IMR-90 (cell line): ENCODE results near the gene NPHP4. TPM values are rescaled to one million over a fixed set of nuclear protein-coding genes. Genes with fewer than 3 reads are reported as not detected.

Source experiments
- ATAC-seq: fragments of 200-7000 bp; cut with Tn5 transposase; 2 replicates; pipeline ENCODE4 v1.9.1; 2020; ENCODE audit warnings: low read depth, mild to moderate bottlenecking, moderate library complexity
- BruUV-seq: library from RNA; stranded (reverse); fragments of 400-500 nt; replicated peaks from 2 replicates; lab custom pipeline; 2021; lab: Mats Ljungman, UMichigan
- CTCF ChIA-PET: fragments of 300-600 bp; formaldehyde crosslinking; extraction: SDS; loops from one replicate; lab custom pipeline; 2021; ENCODE audit warnings: antibody characterized with exemption; lab: Yijun Ruan, JAX
- POLR2A ChIA-PET: fragments of 300-600 bp; sonication (Branson Sonifier 250); formaldehyde crosslinking; loops from one replicate; lab custom pipeline; 2022; ENCODE audit warnings: antibody characterized with exemption; ENCODE audit not compliant: unreplicated experiment; lab: Charles Lee
- DNase-seq: peaks from one replicate; pipeline ENCODE4 v3.0.0; 2013
- H2AFZ ChIP-seq: replicated peaks from 2 replicates; pipeline ENCODE3; 2013; ENCODE audit warnings: low read length, mild to moderate bottlenecking; ENCODE audit not compliant: poor library complexity
- H2AK5ac ChIP-seq: 2 replicates; pipeline ENCODE4 v1.6.1; 2013; ENCODE audit warnings: low read depth, low read length, inconsistent platforms
- H2AK9ac ChIP-seq: replicated peaks from 2 replicates; pipeline ENCODE3; 2013; ENCODE audit warnings: mild to moderate bottlenecking, low read depth, low read length, moderate library complexity; ENCODE audit not compliant: poor library complexity
- H2BK120ac ChIP-seq: 2 replicates; pipeline ENCODE4 v1.6.1; 2013; ENCODE audit warnings: low read depth, low read length, inconsistent platforms
- H2BK15ac ChIP-seq: 3 replicates; pipeline ENCODE4 v1.6.1; 2013; ENCODE audit warnings: low read depth, low read length, inconsistent platforms
- H2BK20ac ChIP-seq: 2 replicates; pipeline ENCODE4 v1.6.1; 2013; ENCODE audit warnings: low read depth, mild to moderate bottlenecking, inconsistent platforms, low read length, moderate library complexity
- H2BK5ac ChIP-seq: 2 replicates; pipeline ENCODE4 v1.6.1; 2013; ENCODE audit warnings: mild to moderate bottlenecking, low read depth, low read length, inconsistent platforms; ENCODE audit not compliant: poor library complexity, severe bottlenecking
- H3K14ac ChIP-seq: replicated peaks from 2 replicates; pipeline ENCODE4 v1.6.1; 2013; ENCODE audit warnings: low read depth, low read length, inconsistent platforms
- H3K18ac ChIP-seq: 2 replicates; pipeline ENCODE4 v1.6.1; 2013; ENCODE audit warnings: low read depth, low read length, control low read depth
- H3K23ac ChIP-seq: 2 replicates; pipeline ENCODE4 v1.6.1; 2013; ENCODE audit warnings: low read depth, low read length, inconsistent platforms
- H3K27ac ChIP-seq: 2 replicates; pipeline ENCODE4 v1.5.1; 2013; ENCODE audit warnings: mild to moderate bottlenecking, control low read depth, low read length; ENCODE audit not compliant: insufficient read depth
- H3K27me3 ChIP-seq: 2 replicates; pipeline ENCODE4 v1.6.1; 2013; ENCODE audit warnings: low read length; ENCODE audit not compliant: control insufficient read depth, insufficient read depth
- H3K36me3 ChIP-seq: 2 replicates; pipeline ENCODE4 v1.6.1; 2013; ENCODE audit warnings: low read length, mixed read lengths; ENCODE audit not compliant: control insufficient read depth, insufficient read depth
- H3K4ac ChIP-seq: 2 replicates; pipeline ENCODE4 v1.6.1; 2013; ENCODE audit warnings: low read depth, low read length, inconsistent platforms
- H3K4me1 ChIP-seq: 2 replicates; pipeline ENCODE4 v1.6.1; 2013; ENCODE audit warnings: low read length, mixed read lengths; ENCODE audit not compliant: control insufficient read depth, insufficient read depth
- H3K4me2 ChIP-seq: 2 replicates; pipeline ENCODE4 v1.6.1; 2013; ENCODE audit warnings: low read depth, mild to moderate bottlenecking, control low read depth, low read length, moderate library complexity
- H3K4me3 ChIP-seq: 2 replicates; pipeline ENCODE4 v1.5.1; 2013; ENCODE audit warnings: low read depth, mild to moderate bottlenecking, control low read depth, low read length, moderate library complexity; ENCODE audit not compliant: insufficient read depth
- H3K56ac ChIP-seq: 2 replicates; pipeline ENCODE4 v1.6.1; 2013; ENCODE audit warnings: low read length, inconsistent platforms; ENCODE audit not compliant: insufficient read depth; ENCODE audit errors: extremely low read depth
- H3K79me1 ChIP-seq, 2 experiments: 2 replicates each; pipeline ENCODE4 v1.6.1; 2013; ENCODE audit warnings: low read length in 2 of 2, inconsistent platforms in 1 of 2, low read depth in 1 of 2
- H3K9ac ChIP-seq: 2 replicates; pipeline ENCODE4 v1.6.1; 2013; ENCODE audit warnings: low read depth, low read length, control low read depth
- H3K9me1 ChIP-seq: 2 replicates; pipeline ENCODE4 v1.6.1; 2013; ENCODE audit warnings: low read length, inconsistent platforms; ENCODE audit not compliant: insufficient read depth
- H3K9me3 ChIP-seq: 2 replicates; pipeline ENCODE4 v1.6.1; 2013; ENCODE audit warnings: low read length; ENCODE audit not compliant: control insufficient read depth, insufficient read depth
- H4K20me1 ChIP-seq: 2 replicates; pipeline ENCODE4 v1.6.1; 2013; ENCODE audit warnings: low read length, inconsistent platforms; ENCODE audit not compliant: insufficient read depth
- H4K5ac ChIP-seq: 2 replicates; pipeline ENCODE4 v1.6.1; 2013; ENCODE audit warnings: mild to moderate bottlenecking, low read depth, low read length, control low read depth
- H4K8ac ChIP-seq, 2 experiments: 2 replicates each; pipeline ENCODE4 v1.6.1; 2013; ENCODE audit warnings: low read depth in 2 of 2, low read length in 2 of 2, control low read depth in 1 of 2, inconsistent platforms in 1 of 2
- H4K91ac ChIP-seq: 2 replicates; pipeline ENCODE4 v1.6.1; 2013; ENCODE audit warnings: low read depth, low read length, inconsistent platforms; ENCODE audit not compliant: insufficient read depth
- CEBPB ChIP-seq: IDR thresholded peaks from 2 replicates; pipeline ENCODE4 v1.6.1; 2012; ENCODE audit warnings: low read depth, low read length, improper control_type of control experiment
- ELK1 ChIP-seq: fragments of 150-350 bp; IDR thresholded peaks from 2 replicates; pipeline ENCODE4 v1.6.1; 2016; ENCODE audit warnings: low read depth, mild to moderate bottlenecking, low read length, moderate library complexity, borderline replicate concordance
- MXI1 ChIP-seq: IDR thresholded peaks from 2 replicates; pipeline ENCODE4 v1.6.1; 2012; ENCODE audit warnings: low read depth, mild to moderate bottlenecking, low read length, moderate library complexity, borderline replicate concordance
- RFX5 ChIP-seq: IDR thresholded peaks from 2 replicates; pipeline ENCODE4 v1.8.0; 2012; ENCODE audit warnings: low read depth, mild to moderate bottlenecking, low read length, moderate library complexity
- whole genome bisulfite sequencing, 2 experiments: methylation state at CpG; one replicate each; pipeline versions ENCODE4 v1.1.5 to v1.1.7; 2013; ENCODE audit warnings: missing lambda C conversion rate in 2 of 2; ENCODE audit not compliant: insufficient read length in 1 of 2; ENCODE audit errors: extremely low coverage in 2 of 2; 5-methylcytosine and 5-hydroxymethylcytosine counted together
- dilution Hi-C: fragments of 300-500 bp; cut with HindIII; formaldehyde crosslinking; loops from one replicate; pipeline ENCODE4 v1.14.3; 2018; ENCODE audit warnings: low sequenced_read_pairs; ENCODE audit not compliant: unreplicated experiment
- in situ Hi-C: fragments of 300-500 bp; cut with MboI; formaldehyde crosslinking; loops from 3 replicates; pipeline ENCODE4 v1.14.3; 2019; ENCODE audit warnings: low sequenced_read_pairs, inconsistent platforms, mixed read lengths
- intact Hi-C: fragments of 100-400 bp; cut with micrococcal nuclease; formaldehyde crosslinking; loops from 2 replicates; pipeline ENCODE4 v1.10.0; 2022
- polyA plus RNA-seq, 3 experiments: library from polyadenylated mRNA; depleted of rRNA; stranded (reverse); fragments of >200 nt; gene quantifications; 2 replicates each; pipeline ENCODE4 v1.2.3, GENCODE V29; 2012; ENCODE audit warnings: low replicate concordance in 1 of 3
- total RNA-seq: library from RNA; depleted of rRNA; stranded (reverse); fragments of >200 nt; gene quantifications from 2 replicates; pipeline ENCODE4 v1.2.3, GENCODE V29; 2012

NPHP4 gene
- total and polyA plus RNA-seq, 2 of the 4 experiments (the other 2 are of a cell fraction), result 2.0 to 5.5 TPM

GRCh38 chr1:5917281-5917590 is 75.0 kb downstream of the NPHP4 start:
- Histone ChIP-seq H4K5ac (no peak overlapping the region), H3K9me1 (no peaks in the 10 kb centered on the region), H3K4me2 (no peak overlapping the region), H3K4me3 (no peak overlapping the region), H2AK9ac (no peak overlapping the region), H3K14ac (no peak overlapping the region), H3K23ac (no peak overlapping the region), H4K20me1 (peaks cover 3% of the 10 kb centered on the region; the same call in 1 of the 2 replicates), H4K8ac (no peak overlapping the region), H3K27me3 (no peaks in the 10 kb centered on the region), H3K9ac (no peak overlapping the region), H2BK20ac (no peak overlapping the region), H4K91ac (no peak overlapping the region), H2AFZ (no peak overlapping the region), H3K4me1 (peaks cover 5% of the 10 kb centered on the region), H3K18ac (no peak overlapping the region), H3K79me1 (no peaks in the 10 kb centered on the region), H3K56ac (no peak overlapping the region), H3K36me3 (no peaks in the 10 kb centered on the region), H3K27ac (no peak overlapping the region), H2BK120ac (no peak overlapping the region), H2BK5ac (no peak overlapping the region), H2BK15ac (no peak overlapping the region), H3K4ac (no peak overlapping the region), H3K9me3 (no peaks in the 10 kb centered on the region), H2AK5ac (no peak overlapping the region)
- dilution Hi-C loops, result no loop called here
- ChIA-PET CTCF (no interaction called here), POLR2A (no interaction called here)
- no CpG with 5 or more reads among the region's 3 CpGs for WGBS, 2 experiments
- ATAC-seq, result no peak
- BruUV-seq, result no TSS peak
- DNase-seq, result no peak
- TF ChIP-seq ELK1, result no peak
- no peak for TF ChIP-seq CEBPB
- TF ChIP-seq RFX5, result no peak
- no peak for TF ChIP-seq MXI1
- intact Hi-C loops, result loop anchor here (2.0 kb wide), 1 partner anchor 58 kb away; no protein-coding TSS in a partner anchor
- in situ Hi-C loops, result loop anchor here (5.0 to 25.0 kb wide), 2 partner anchors 405 to 2005 kb away; partner anchors contain the start of gene C1orf174
